ENCODE data around the gene SEC23B.
"Not testable (repeated sequence)": the region's sequence is repeated elsewhere in the genome, so short reads cannot be mapped to it uniquely, and the experiment has no call there.

The SEC23B gene

DNA sequence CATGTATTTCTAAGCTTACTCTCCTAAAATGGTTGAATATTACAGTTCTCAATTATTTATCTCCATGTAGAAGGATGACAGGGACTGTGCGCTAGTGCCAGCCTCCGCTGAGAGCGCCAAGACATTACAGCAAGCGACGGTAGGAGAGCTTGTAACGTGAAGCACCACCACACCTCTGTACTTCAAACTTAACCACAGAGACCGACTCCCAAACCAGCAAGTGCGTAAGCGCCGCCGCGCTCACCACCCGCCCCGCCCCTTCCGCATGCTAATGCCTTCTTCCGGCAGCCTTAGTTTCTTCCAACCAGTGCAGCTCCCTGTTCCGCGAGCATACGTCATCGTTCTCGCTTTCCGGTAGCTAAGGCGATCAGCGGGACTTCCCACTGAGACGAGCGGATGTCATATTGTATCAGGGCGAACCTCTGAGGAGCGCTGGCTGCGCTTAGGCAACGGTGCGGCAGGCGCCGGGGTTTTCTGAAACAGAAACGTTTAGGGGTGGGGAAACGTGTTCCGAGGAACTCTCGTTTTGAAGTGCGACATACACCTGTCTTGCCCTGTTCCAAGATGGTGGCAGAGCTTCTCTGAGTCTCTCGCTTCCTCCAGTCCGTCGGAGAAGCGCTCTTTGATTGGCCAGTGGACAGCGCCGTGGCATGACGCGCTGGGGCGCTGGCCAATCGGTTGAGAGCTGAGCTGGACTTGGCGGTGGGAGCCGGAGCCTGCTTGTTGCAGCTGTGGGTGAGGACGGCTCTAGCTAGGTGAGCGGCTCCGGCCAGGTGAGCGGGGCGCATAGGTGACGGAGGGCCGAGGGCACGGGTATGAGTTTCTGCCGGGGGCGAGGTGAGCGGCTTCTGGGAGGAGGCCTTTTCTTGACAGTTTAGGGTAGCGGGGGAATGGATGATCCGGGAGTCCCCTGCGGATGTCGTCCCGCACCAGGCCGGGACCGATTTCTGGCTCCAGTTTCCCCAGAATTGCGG lies at the start of gene SEC23B:
TSS of gene SEC23B (plus strand) at position 723 of the 974 bp plus-strand sequence. CDS start 2,896 bp downstream, outside the sequence.
- peak; percentile 88 to 95 (median 94) for DNase-seq

DNA sequence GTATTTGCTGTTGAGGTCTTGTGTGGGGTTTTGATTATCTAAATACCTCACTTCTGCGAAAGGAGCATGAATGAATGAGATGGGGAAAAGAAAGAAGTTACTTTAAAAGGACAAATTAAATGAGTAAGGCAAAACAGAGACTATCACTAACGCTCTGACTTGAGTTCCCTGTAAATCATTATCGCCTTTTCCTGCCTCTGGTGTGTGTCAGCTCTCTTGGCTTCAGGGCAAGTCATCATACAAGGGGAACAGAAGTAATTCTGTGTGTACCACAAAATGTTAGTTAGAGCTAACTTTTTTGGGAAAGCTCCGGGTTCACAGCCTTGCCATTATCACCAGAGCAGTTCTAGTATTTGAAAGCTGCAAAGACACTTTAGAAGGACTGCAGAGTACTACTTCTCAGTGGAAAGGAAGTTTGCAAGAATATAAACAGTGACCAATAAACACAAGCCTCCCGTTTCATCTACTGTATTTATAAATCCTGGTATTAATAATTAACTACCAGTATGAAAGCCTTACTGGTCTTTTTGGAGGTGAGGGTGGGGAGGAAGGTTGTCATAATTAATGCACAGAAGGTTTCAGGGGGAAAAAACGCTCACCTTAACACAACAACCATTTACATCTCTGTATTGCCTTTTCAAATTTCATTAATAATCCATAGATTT lies 42.1 kb upstream of the SEC23B start:
- no peak for DNase-seq

DNA sequence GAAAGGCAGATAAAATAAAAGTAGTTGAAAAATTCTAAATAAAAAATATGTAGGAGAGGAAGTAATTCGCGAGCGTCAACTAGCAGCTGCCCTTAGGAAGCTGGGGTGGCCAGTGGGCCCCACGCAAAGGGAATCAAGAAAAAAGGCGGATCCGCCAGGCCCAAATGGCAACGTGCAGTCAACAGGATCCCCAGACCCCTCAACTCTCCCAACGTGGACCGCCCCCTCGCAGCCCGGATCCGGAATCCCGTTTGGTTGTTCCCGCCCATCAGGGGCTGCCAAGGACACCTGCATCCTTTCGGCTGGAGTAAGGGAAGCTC lies 41.2 kb upstream of the SEC23B start:
- no peak for DNase-seq

DNA sequence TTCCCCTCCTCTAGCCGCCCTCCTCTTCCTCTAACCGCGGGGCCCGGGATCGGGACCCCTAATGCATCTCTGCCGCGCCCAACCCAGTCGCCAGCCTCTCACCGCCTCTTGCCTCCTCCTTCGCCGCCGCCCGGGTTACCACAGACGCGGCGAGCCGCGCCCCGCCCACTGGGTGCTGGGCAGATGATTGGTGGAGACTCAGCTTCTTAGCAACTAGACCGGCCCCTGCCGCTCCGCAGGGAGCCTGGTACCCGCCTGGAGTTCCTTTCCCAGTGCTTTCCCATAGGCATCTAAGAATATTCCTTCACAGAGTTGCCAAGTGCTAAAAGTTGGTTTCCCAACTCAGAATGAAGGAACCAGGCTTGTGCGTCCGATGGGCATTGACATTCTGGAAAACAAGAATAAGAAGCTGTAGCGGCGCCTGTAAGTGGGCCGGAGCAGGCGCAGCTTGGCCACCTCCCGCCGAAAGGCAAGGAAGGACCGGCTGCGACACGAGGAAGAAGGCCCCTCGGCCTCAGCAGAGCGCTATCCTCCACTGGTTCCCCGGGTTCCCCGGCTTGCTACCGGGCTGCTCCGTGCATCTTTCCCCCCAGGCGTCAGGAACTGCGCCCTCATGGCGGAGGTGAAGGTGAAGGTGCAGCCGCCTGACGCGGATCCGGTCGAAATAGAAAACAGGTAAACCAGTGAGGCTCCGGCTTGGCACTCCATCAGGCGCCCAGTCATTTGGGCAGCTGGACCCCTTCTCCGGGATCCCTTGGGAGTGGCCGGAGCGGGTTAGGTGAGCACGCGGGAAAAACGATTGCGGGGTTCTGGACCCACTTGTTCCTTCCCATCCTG lies 40.6 kb upstream of the SEC23B start, which contains the start of the genes DZANK1 and POLR3F:
TSS of gene DZANK1 (minus strand) at position 137 of the 837 bp plus-strand sequence. CDS start 1,672 bp downstream, outside the sequence.
TSS of gene POLR3F (plus strand) at position 497 of the 837 bp plus-strand sequence. CDS start at position 614, 117 bp downstream.
- DNase-seq = peak; percentile 74 to 90 (median 82)

DNA sequence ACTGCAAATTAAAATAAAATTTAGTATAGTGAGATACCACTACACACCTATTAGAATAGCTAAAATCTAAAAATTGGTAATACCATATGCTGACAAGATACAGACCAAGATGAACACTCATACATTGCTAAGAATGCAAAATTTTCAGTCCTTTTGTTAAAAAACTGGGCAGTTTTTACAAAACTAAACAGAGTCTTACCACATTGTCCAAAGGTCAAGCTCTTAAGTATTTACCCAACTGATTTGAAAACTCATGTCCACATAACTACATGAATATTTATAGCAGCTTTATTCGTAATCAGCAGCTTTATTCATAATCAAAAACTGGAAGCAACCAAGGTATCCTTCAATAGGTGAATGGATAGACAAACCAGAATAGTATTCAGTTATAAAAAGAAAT lies 30.5 kb upstream of the SEC23B start:
- no peak for DNase-seq

DNA sequence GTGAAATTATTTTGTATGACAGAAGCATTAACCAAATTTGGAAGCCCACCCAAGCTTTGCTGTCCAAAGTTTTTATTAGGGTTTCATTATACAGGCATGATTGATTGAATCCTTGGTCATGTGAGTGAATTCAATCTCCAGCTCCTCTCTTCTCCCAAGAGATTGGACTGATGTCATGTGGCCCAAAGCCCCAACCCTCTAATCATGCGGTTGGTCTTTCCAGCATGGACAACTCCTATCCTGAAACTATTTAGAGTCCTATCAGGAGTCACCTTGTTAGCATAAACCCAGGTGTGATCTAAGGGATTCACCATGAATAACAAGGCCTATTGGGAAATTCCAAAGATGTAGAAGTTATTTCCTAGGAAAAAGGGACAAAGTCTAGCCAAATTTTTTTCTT lies 29.9 kb upstream of the SEC23B start:
- no peak for DNase-seq

DNA sequence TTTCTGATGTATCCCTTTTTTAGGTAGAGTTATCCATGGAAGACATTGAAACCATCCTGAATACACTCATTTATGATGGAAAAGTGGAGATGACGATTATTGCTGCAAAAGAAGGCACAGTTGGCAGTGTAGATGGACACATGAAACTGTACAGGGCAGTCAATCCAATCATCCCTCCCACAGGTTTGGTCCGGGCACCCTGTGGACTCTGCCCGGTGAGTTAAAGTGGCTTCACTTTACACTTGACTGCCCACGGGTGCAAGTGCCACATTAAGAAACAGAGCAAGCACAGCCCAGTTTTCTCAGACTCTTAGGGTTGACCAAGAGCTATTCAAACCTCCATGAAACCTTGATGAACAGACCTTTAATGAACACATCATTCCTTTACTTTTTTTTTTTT lies 26.1 kb upstream of the SEC23B start:
- no peak for DNase-seq

DNA sequence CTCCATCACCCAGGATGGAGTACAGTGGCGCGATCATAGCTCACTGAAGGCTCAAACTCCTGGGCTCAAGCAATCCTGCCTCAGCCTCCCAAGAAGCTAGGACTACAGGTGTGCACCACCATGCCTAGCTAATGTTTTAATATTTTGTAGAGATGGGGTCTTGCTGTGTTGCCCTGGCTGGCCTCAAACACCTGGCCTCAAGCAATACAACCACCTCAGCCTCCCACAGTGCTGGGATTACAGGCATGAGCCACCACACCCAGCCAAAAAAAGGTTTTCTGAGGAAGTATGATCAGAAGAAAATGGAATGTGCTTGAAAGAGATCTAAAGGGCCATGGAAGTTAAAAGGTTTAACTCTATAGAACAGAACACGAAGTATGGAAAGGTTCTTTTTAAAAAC lies 19.4 kb upstream of the SEC23B start:
- DNase-seq = no peak

DNA sequence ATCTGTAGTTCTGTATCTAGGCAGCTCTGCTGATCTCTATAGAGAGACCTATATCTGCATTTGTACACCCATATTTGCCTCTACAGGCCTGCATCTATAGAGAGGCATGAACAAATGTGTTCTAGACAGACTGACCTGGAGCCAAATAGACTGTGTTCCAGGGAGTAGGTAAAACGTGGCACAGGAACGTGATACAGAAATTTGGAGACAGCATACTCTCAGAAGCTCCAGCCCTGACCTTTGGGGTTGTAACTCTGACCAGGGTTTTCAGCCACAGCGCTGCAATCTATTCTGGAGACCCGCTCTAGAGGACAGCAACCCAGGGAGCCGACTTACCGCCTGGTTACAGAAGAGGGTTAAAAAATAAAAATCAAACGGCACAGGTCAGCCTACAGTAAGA lies 11.7 kb upstream of the SEC23B start:
- no peak for DNase-seq

DNA sequence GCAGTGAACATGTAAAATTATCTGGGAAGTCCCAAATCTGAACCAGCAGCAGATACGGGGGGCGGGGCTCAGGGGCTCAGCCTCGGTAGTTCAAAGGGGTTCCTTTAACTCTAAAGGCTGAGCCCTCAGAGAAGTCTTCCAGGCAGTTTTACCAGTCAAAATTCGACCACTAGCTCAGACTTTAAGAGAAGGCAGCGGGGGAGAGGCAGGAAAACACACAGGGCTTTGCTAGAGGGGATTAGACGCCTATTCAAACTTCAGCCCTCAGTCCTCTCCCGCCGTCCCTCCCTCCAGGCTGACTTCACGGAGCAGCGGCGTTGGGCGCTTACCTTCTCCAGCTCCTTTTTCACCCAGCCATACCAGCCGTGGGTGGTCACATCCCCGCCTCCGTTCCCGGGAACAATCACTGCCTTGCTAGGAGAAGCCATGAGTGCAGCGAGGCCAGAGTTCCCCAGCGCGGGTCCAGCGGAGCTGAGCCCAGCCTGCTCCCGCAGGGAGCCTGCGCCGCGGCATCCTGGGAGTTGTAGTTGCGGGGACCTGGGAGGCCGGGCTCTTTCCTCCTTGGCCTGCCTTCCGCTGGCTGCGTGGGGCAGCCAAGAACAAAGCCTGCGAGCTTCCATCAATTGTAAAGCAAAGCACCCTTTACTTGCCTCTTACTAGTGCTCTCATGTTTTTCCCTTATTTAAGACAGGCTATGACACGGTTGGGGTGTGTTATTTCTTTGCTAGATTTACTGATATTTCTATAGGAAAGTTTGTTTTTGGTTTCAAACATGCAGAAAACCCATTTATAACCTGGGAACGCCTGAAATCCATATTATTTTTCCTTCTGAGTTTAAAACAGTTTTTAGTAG lies 10.8 kb upstream of the SEC23B start, which contains the start of gene RBBP9:
TSS of gene RBBP9 (minus strand) at position 486 of the 853 bp plus-strand sequence. CDS start at position 428, 58 bp downstream.
- peak; percentile 15 to 59 (median 38) for DNase-seq

DNA sequence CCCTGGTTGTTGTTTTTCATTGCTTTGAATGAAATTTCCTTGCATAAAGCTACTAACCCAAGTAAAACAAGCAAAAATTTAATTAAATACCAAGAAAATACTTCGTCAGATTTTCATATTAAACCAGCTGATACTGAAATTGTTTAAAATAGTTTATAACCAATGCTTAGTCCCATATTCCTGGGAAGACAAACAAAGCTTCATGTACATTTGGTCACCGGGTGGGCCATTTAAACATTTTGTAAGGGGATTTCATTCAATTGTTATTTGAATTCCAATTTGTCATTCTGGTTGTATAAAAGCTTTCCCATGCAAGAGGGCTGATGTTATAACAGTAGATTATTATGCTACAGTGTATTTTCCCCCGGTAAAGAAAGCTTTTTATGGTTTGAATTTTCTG lies 10.1 kb upstream of the SEC23B start:
- DNase-seq = no peak

DNA sequence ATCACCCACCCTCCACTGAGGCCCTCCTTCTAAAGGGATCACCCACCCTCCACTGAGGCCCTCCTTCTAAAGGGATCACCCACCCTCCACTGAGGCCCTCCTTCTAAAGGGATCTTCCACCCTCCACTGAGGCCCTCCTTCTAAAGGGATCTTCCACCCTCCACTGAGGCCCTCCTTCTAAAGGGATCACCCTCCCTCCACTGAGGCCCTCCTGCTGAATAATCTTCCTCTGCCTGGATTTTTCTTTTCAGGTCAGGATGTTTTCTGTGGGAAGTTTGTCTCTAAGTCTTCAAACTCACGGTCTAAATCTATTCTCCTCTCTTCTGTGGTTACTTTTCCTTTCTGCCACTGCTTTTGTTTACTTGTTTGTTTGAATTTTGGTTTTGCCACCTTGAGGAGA lies 6.1 kb upstream of the SEC23B start:
- not testable (repeated sequence) for DNase-seq

DNA sequence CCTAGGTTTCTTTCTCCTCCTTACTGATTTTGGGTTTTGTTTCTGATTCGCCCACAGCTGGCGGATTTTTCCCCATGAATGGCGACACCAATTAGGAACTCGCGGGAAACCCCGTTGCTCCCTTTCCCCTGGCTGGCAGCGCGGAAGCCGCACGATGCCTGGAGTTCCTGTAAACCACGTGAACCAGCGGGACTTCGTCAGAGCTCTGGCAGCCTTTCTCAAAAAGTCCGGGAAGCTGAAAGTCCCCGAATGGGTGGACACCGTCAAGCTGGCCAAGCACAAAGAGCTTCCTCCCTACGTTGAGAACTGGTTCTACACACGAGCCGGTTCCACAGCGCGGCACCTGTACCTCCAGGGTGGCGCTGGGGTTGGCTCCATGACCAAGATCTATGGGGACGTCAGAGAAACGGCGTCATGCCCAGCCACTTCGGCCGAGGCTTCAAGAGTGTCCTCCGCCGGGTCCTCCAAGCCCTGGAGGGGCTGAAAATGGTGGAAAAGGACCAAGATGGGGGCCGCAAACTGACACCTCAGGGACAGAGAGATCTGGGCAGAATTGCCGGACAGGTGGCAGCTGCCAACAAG lies 3.2 kb upstream of the SEC23B start:
- no peak for DNase-seq

DNA sequence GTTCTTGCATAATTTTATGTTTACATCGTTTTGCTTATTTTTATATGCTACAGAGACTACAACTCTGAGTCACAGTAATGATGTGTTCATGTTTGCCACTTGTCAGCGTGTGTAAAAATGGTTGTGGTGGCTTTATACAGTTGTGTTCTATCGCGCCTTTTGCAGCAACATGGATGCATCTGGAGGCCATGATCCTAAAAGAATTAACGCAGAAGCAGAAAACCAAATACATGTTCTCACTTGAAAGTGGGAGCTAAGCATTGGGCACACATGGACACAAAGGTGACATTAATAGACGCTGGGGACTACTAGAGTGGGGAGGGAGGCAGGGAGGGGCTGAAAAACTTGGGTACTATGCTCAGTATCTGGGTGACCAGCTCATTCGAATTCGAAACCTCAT lies 996 bp upstream of the SEC23B start:
- no peak for DNase-seq

DNA sequence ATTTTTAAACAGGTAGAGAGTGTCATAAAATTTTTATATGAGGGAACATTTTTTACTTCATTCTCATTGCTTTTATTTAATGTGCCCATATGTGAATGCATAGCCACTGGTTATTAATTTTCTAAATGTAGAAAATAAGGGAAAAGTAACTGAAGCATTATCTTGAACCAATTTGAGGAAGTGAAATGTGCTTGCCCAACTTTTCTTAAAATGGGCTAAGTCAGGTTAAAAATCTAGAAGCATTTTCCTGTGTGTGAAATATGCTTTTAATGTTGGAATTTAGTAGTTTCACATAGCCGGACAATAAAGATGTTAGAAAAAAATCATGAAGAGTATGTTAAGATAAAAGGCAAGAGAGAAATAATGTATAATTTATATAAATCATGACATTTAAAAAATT lies 3.8 kb downstream of the SEC23B start:
- no peak for DNase-seq

DNA sequence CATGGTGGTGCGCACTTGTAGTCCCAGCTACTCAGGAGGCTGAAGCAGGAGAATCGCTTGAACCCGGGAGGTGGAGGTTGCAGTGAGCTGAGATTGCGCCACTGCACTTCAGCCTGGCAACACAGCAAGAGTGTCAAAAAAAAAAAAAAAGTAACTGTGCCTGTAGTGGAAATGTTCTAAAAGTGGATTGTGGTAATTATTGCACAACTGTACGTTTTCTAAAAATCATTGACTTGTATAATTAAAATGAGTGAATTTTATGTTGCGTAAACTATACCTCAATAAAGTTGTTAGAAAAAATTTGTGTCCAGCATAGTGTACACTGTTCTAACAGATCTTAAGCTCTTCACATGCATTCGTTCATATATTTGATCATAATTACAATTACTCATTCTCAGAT lies 5.5 kb downstream of the SEC23B start:
- DNase-seq = no peak

DNA sequence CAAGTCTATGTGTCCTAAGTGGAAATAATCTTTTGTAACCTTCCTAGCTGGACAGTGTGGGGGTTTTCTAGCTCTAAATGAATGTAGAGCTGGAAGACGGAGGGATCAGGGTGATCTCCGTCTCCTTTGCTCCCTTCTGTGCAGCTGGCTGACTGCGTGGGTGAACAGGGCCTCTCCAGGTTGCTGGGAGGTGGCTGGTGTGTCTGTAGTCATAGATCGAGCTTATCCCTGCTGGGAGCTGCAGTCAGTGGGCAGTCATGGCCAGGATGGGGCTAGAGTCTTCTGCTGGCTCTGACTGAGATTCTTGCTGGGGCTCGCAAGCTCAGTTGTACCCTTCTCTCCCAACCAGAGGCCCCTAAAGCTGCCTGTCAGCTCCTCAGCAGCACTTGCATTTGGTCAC lies 6.4 kb downstream of the SEC23B start:
- DNase-seq = no peak

DNA sequence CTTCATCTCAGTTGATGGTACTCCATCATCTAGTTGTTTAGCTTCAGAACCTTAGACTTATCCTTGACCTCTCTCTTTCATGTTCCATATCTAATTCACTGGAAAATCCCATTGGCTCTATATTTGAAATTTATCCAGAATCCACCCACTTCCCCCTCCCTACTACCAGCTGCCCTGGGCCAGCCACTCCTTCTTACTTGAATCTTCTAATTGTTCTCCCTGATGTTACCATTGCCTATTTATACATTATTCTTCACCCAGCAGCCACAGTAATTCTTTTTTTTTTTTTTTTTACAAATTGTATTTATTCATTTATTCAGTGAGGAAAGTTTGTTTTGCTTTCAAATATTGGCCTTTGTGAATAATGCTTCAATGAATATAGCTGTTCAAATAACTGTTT lies 8.2 kb downstream of the SEC23B start:
- DNase-seq = no peak

DNA sequence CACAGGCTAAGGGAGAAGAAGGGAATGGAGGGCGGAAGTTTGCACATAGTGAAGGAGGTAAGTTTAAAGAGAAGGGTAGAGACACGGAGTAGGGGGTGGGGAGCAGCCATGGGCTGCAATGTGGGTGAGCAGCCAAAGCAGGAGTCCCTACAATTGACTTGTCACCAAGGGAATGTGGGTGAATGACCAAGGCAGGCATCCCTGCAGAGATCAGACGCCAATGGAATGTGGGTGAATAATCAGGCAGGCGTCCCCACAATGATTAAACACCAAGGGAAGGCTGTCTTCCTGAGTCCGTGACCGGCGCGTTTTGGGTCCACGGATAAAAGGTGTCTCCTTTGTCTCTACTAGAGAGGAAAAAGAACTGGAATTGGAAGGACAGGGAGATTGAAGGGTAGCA lies 14.3 kb downstream of the SEC23B start:
- DNase-seq = not testable (repeated sequence)

DNA sequence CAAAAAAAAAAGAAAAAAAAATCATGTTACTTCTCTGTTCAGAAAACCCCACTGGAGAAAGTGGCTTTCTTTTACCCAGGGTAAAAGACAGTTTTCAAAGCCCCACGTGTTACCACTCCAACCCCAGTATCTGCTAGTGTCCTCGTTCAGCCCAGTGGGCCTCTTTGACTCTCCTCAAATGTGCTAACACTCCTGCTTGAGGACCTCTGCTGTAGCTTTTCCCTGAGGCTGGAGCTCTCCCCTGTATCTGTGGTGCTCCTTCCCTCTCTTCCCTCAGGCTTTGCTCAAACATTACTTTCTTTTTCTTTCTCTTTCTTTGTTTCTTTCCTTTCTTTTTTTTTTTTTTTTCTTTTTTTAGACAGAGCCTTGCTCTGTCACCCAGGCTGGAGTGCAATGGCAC lies 15.3 kb downstream of the SEC23B start:
- DNase-seq = no peak

DNA sequence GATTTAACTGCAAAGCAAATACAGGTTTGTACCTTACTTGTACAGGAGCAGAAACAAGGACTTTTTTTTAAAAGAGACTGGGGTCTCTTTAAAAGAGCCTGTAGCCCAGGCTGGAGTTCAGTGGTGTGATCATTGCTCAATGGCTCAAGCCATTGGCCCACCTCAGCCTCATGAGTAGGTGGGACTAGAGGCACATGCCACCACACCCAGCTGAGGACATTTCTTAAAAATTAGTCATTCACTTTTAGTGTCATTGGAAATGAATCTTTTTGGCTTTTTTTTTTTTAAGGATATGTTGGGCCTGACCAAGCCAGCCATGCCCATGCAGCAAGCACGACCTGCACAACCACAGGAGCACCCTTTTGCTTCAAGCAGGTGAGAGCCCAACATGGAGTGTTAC lies 16.9 kb downstream of the SEC23B start:
- no peak for DNase-seq

DNA sequence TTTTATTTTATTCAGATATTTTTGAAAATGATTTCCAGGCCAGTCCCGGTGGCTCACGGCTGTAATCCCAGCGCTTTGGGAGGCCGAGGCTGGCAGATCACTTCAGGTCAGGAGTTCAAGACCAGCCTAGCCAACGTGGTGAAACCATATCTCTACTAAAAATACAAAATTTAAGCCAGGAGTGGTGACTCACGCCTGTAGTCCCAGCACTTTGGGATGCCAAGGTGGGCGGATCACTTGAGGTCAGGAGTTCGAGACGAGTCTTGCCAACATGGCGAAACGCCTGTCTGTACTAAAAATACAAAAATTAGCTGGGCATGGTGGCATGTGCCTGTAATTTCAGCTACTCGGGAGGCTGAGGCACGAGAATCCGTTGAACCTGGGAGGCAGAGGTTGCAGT lies 19.0 kb downstream of the SEC23B start:
- not testable (repeated sequence) for DNase-seq
